OCI-LY1 (cell line): ENCODE data around the gene ALG9.

ENCODE experiments used
- H2AFZ ChIP-seq: fragments of 200-600 bp; sonication (generic), shearing (Covaris generic); 2 replicates; pipeline ENCODE4 v1.6.0; 2014; ENCODE audit warnings: antibody characterized with exemption, mild to moderate bottlenecking, low read length
- H3F3A ChIP-seq: fragments of 200-600 bp; sonication (generic), shearing (Covaris generic); 2 replicates; pipeline ENCODE4 v1.6.0; 2014; ENCODE audit warnings: mild to moderate bottlenecking, antibody characterized with exemption, low read length, moderate library complexity; ENCODE audit not compliant: insufficient read depth
- H3K27ac ChIP-seq: fragments of 200-600 bp; sonication (generic); 2 replicates; pipeline ENCODE4 v1.5.1; 2014; ENCODE audit warnings: low read length, mixed run types, mild to moderate bottlenecking, low read depth; ENCODE audit not compliant: poor library complexity, severe bottlenecking
- H3K27me3 ChIP-seq: fragments of 200-600 bp; sonication (generic); 2 replicates; pipeline ENCODE4 v1.6.0; 2014; ENCODE audit warnings: antibody characterized with exemption, mild to moderate bottlenecking, low read length, moderate library complexity; ENCODE audit not compliant: insufficient read depth
- H3K36me3 ChIP-seq: fragments of 200-600 bp; sonication (generic); 2 replicates; pipeline ENCODE4 v1.6.1; 2014; ENCODE audit warnings: mild to moderate bottlenecking, antibody characterized with exemption, low read length, moderate library complexity, mixed read lengths; ENCODE audit not compliant: insufficient read depth
- H3K4me1 ChIP-seq: fragments of 200-600 bp; sonication (generic); 2 replicates; pipeline ENCODE4 v1.5.1; 2014; ENCODE audit warnings: mild to moderate bottlenecking, low read length, moderate library complexity; ENCODE audit not compliant: insufficient read depth, severe bottlenecking
- H3K4me2 ChIP-seq: fragments of 200-600 bp; sonication (generic), shearing (Covaris generic); 2 replicates; pipeline ENCODE4 v1.6.1; 2014; ENCODE audit warnings: low read length
- H3K4me3 ChIP-seq: fragments of 200-600 bp; sonication (generic); 2 replicates; pipeline ENCODE4 v1.5.1; 2014; ENCODE audit warnings: low read length, low read depth, mild to moderate bottlenecking, mixed read lengths; ENCODE audit not compliant: poor library complexity, severe bottlenecking
- H3K79me2 ChIP-seq: fragments of 200-600 bp; shearing (Covaris generic); 2 replicates; pipeline ENCODE4 v1.6.1; 2016; ENCODE audit warnings: mixed run types, low read length, mixed read lengths; ENCODE audit not compliant: insufficient read depth
- H3K9ac ChIP-seq: fragments of 200-600 bp; sonication (generic), shearing (Covaris generic); 2 replicates; pipeline ENCODE4 v1.6.1; 2014; ENCODE audit warnings: mild to moderate bottlenecking, low read length, mixed read lengths
- H3K9me2 ChIP-seq: fragments of 200-600 bp; sonication (generic), shearing (Covaris generic); 2 replicates; pipeline ENCODE4 v1.6.1; 2014; ENCODE audit warnings: low read depth, mild to moderate bottlenecking, low read length, mixed read lengths
- H3K9me3 ChIP-seq: fragments of 200-600 bp; shearing (Covaris generic); 2 replicates; pipeline ENCODE4 v1.6.1; 2014; ENCODE audit warnings: low read length, mixed read lengths
- H4K20me1 ChIP-seq: fragments of 200-600 bp; sonication (generic), shearing (Covaris generic); 2 replicates; pipeline ENCODE4 v1.6.0; 2016; ENCODE audit warnings: mild to moderate bottlenecking, low read length; ENCODE audit not compliant: insufficient read depth
- CTCF ChIP-seq: fragments of 200-600 bp; sonication (generic), shearing (Covaris generic); IDR thresholded peaks from 2 replicates; pipeline ENCODE4 v1.5.1; 2017; ENCODE audit warnings: mild to moderate bottlenecking, antibody characterized with exemption, low read length, moderate library complexity, mixed read lengths
- EZH2 ChIP-seq: fragments of 200-600 bp; sonication (generic), shearing (Covaris generic); IDR thresholded peaks from 2 replicates; pipeline ENCODE4 v1.8.0; 2017; ENCODE audit warnings: borderline replicate concordance, mixed run types, mild to moderate bottlenecking, antibody characterized with exemption, low read length, moderate library complexity, mixed read lengths

Gene ALG9

GRCh38 chr11:111912535-111912934 is 41.2 kb upstream of the ALG9 start, which contains the start of gene HSPB2:
Gene HSPB2 (plus strand): TSS chr11:111912734. CDS start chr11:111912830, 96 bp downstream.
- Histone ChIP-seq H3K4me2 (no peak within 1 kb of the TSS), H3K79me2 (no peaks in the 10 kb centered on the region), H3K9me2 (no peaks in the 10 kb centered on the region), H3K4me3 (no peak within 1 kb of the TSS), H3K27me3 (peaks cover 7% of the 10 kb centered on the region; the same call in 1 of the 2 replicates), H3K4me1 (no peaks in the 10 kb centered on the region), H2AFZ (no peak within 1 kb of the TSS), H3K9me3 (no peaks in the 10 kb centered on the region), H4K20me1 (no peaks in the 10 kb centered on the region), H3K36me3 (no peaks in the 10 kb centered on the region), H3F3A (no peaks in the 10 kb centered on the region), H3K9ac (no peak within 1 kb of the TSS), H3K27ac (no peak within 1 kb of the TSS)
- TF ChIP-seq EZH2 (no peak), CTCF (no peak)

GRCh38 chr11:111911563-111912401 is 40.4 kb upstream of the ALG9 start, which contains the start of gene CRYAB:
Gene CRYAB (minus strand): TSS chr11:111911770. CDS start chr11:111911724, 46 bp downstream.
- no peaks in the 10 kb centered on the region for H3K9me2 ChIP-seq
- no peaks in the 10 kb centered on the region for H3K36me3 ChIP-seq
- no peak within 1 kb of the TSS for H3K27ac ChIP-seq
- H3K27me3 ChIP-seq = peaks cover 7% of the 10 kb centered on the region; the same call in 1 of the 2 replicates
- no peak within 1 kb of the TSS for H3K4me3 ChIP-seq
- no peaks in the 10 kb centered on the region for H3F3A ChIP-seq
- no peaks in the 10 kb centered on the region for H3K9me3 ChIP-seq
- no peaks in the 10 kb centered on the region for H4K20me1 ChIP-seq
- no peak within 1 kb of the TSS for H2AFZ ChIP-seq
- H3K79me2 ChIP-seq = no peaks in the 10 kb centered on the region
- no peak for TF ChIP-seq EZH2
- H3K4me2 ChIP-seq = no peak within 1 kb of the TSS
- no peaks in the 10 kb centered on the region for H3K4me1 ChIP-seq
- H3K9ac ChIP-seq = no peak within 1 kb of the TSS

- H3K9me3 ChIP-seq = no peaks in the 10 kb centered on the region
- H3K79me2 ChIP-seq = no peaks in the 10 kb centered on the region
- no peaks in the 10 kb centered on the region for H3K9me2 ChIP-seq
- H3K9ac ChIP-seq = no peak overlapping the region
- no peak overlapping the region for H3K4me3 ChIP-seq
- peaks cover 7% of the 10 kb centered on the region; the same call in 1 of the 2 replicates for H3K27me3 ChIP-seq
- H3K36me3 ChIP-seq = no peaks in the 10 kb centered on the region
- H4K20me1 ChIP-seq = no peaks in the 10 kb centered on the region
- H3K27ac ChIP-seq = no peak overlapping the region
- H3F3A ChIP-seq = no peaks in the 10 kb centered on the region
- TF ChIP-seq EZH2 (no peak), CTCF (no peak)
- no peaks in the 10 kb centered on the region for H3K4me1 ChIP-seq
- no peak overlapping the region for H2AFZ ChIP-seq
- H3K4me2 ChIP-seq = no peak overlapping the region
These were observed 39.5 kb upstream of the ALG9 start for GRCh38 chr11:111910676-111911562.
